Trophoblast cell (in vitro differentiated cells and primary cell): Measurements from ENCODE around the gene LTK.
"Not testable (repeated sequence)": the region's sequence is repeated elsewhere in the genome, so short reads cannot be mapped to it uniquely, and the experiment has no call there.

Experiments used
- DNase-seq, 2 donors: peaks; one replicate each; pipeline ENCODE4 v3.0.0-alpha.2; 2016
- H2AFZ ChIP-seq: 2 replicates; pipeline ENCODE4 v1.6.1; 2013; ENCODE audit warnings: low read length, moderate library complexity, mild to moderate bottlenecking; ENCODE audit not compliant: insufficient read depth, poor library complexity
- H2AK5ac ChIP-seq: 2 replicates; pipeline ENCODE4 v1.6.1; 2013; ENCODE audit warnings: mild to moderate bottlenecking, low read length
- H2BK120ac ChIP-seq: 2 replicates; pipeline ENCODE4 v1.6.1; 2013; ENCODE audit warnings: low read length, mild to moderate bottlenecking, moderate library complexity; ENCODE audit not compliant: insufficient read depth, poor library complexity
- H2BK12ac ChIP-seq: 2 replicates; pipeline ENCODE4 v1.6.1; 2013; ENCODE audit warnings: mild to moderate bottlenecking, low read length, moderate library complexity
- H2BK5ac ChIP-seq: 2 replicates; pipeline ENCODE4 v1.6.1; 2013; ENCODE audit warnings: low read length, low read depth, moderate library complexity, mild to moderate bottlenecking; ENCODE audit not compliant: poor library complexity
- H3K14ac ChIP-seq: 2 replicates; pipeline ENCODE4 v1.6.1; 2013; ENCODE audit warnings: mild to moderate bottlenecking, low read length
- H3K18ac ChIP-seq: 2 replicates; pipeline ENCODE4 v1.6.1; 2013; ENCODE audit warnings: mild to moderate bottlenecking, low read length
- H3K23ac ChIP-seq: 2 replicates; pipeline ENCODE4 v1.6.1; 2013; ENCODE audit warnings: low read length
- H3K27ac ChIP-seq: 2 replicates; pipeline ENCODE4 v1.5.1; 2013; ENCODE audit warnings: low read depth, mild to moderate bottlenecking, inconsistent platforms, low read length, moderate library complexity
- H3K27me3 ChIP-seq: 2 replicates; pipeline ENCODE4 v1.6.1; 2013; ENCODE audit warnings: inconsistent platforms, mild to moderate bottlenecking, low read length, moderate library complexity; ENCODE audit not compliant: insufficient read depth
- H3K36me3 ChIP-seq, 2 experiments: 1 replicate in 1 of 2; 2 replicates in 1 of 2; pipeline ENCODE4 v1.6.1; 2013; ENCODE audit warnings: low read length in 2 of 2, mild to moderate bottlenecking in 2 of 2, moderate library complexity in 1 of 2; ENCODE audit not compliant: insufficient read depth in 2 of 2, control insufficient read depth in 1 of 2
- H3K4ac ChIP-seq: 2 replicates; pipeline ENCODE4 v1.6.1; 2013; ENCODE audit warnings: low read depth, mild to moderate bottlenecking, low read length, moderate library complexity
- H3K4me1 ChIP-seq, 2 experiments: 1 replicate in 1 of 2; 2 replicates in 1 of 2; pipeline ENCODE4 v1.6.1; 2013; ENCODE audit warnings: low read length in 2 of 2, mild to moderate bottlenecking in 2 of 2, moderate library complexity in 1 of 2; ENCODE audit not compliant: insufficient read depth in 2 of 2, control insufficient read depth in 1 of 2
- H3K4me2 ChIP-seq: 2 replicates; pipeline ENCODE4 v1.6.1; 2013; ENCODE audit warnings: inconsistent platforms, mild to moderate bottlenecking, low read length, moderate library complexity
- H3K4me3 ChIP-seq: 2 replicates; pipeline ENCODE4 v1.5.1; 2013; ENCODE audit warnings: mild to moderate bottlenecking, low read depth, low read length, inconsistent platforms
- H3K79me1 ChIP-seq: one replicate; pipeline ENCODE4 v1.6.1; 2013; ENCODE audit warnings: low read length
- H3K79me2 ChIP-seq: 2 replicates; pipeline ENCODE4 v1.6.1; 2013; ENCODE audit warnings: low read length, mild to moderate bottlenecking; ENCODE audit not compliant: control insufficient read depth, insufficient read depth, poor library complexity
- H3K9ac ChIP-seq: 2 replicates; pipeline ENCODE4 v1.6.1; 2013; ENCODE audit warnings: mild to moderate bottlenecking, low read length
- H3K9me3 ChIP-seq: 2 replicates; pipeline ENCODE4 v1.6.1; 2013; ENCODE audit warnings: low read depth, mild to moderate bottlenecking, control low read depth, inconsistent platforms, low read length; ENCODE audit not compliant: insufficient read depth
- H4K12ac ChIP-seq: 2 replicates; pipeline ENCODE4 v1.6.1; 2013; ENCODE audit warnings: low read depth, mild to moderate bottlenecking, low read length, moderate library complexity
- H4K8ac ChIP-seq: 2 replicates; pipeline ENCODE4 v1.6.1; 2013; ENCODE audit warnings: low read depth, mild to moderate bottlenecking, low read length, moderate library complexity
- H4K91ac ChIP-seq: one replicate; pipeline ENCODE4 v1.6.1; 2013; ENCODE audit warnings: low read depth, mild to moderate bottlenecking, low read length, moderate library complexity
- WGBS: extraction: QIAGEN DNeasy Blood & Tissue Kit; methylation state at CpG from one replicate; pipeline ENCODE4 v1.1.7; 2013; ENCODE audit warnings: missing lambda C conversion rate; ENCODE audit not compliant: insufficient read length, insufficient coverage; ENCODE audit errors: extremely low coverage; 5-methylcytosine and 5-hydroxymethylcytosine counted together

The LTK gene

GRCh38 chr15:41473418-41473817 lies 40.2 kb downstream of the LTK start:
- H3K9me3 ChIP-seq, result no peaks in the 10 kb centered on the region
- H3K79me1 ChIP-seq, result no peaks in the 10 kb centered on the region
- no peak overlapping the region for H3K18ac ChIP-seq
- no peak overlapping the region for H3K4me3 ChIP-seq
- H2AK5ac ChIP-seq, result no peak overlapping the region
- WGBS, result no CpG with 5 or more reads among the region's 11 CpGs
- H3K4me1 ChIP-seq, result no peaks in the 10 kb centered on the region
- H4K91ac ChIP-seq, result no peak overlapping the region
- H3K27me3 ChIP-seq, result no peaks in the 10 kb centered on the region
- H2BK120ac ChIP-seq, result no peak overlapping the region
- no peak overlapping the region for H3K4me2 ChIP-seq
- no peak overlapping the region for H4K12ac ChIP-seq
- H3K79me2 ChIP-seq, result no peaks in the 10 kb centered on the region
- H3K27ac ChIP-seq, result no peak overlapping the region
- H2BK5ac ChIP-seq, result no peak overlapping the region
- H3K23ac ChIP-seq, result no peak overlapping the region
- no peak overlapping the region for H4K8ac ChIP-seq
- peaks cover 51 to 64% of the 10 kb centered on the region in 2 experiments for H3K36me3 ChIP-seq
- H3K4ac ChIP-seq, result no peak overlapping the region
- no peak overlapping the region for H3K9ac ChIP-seq
- H2AFZ ChIP-seq, result no peak overlapping the region
- no peak overlapping the region for H2BK12ac ChIP-seq
- DNase-seq, result no peak
- H3K14ac ChIP-seq, result no peak overlapping the region

GRCh38 chr15:41469644-41470043 lies 44.0 kb downstream of the LTK start:
- H3K79me2 ChIP-seq, H2BK120ac ChIP-seq, H3K4me1 ChIP-seq, H2BK12ac ChIP-seq, H2AK5ac ChIP-seq, H3K4ac ChIP-seq, H3K9me3 ChIP-seq, H4K91ac ChIP-seq, H3K14ac ChIP-seq, H2BK5ac ChIP-seq, H3K27ac ChIP-seq, H4K8ac ChIP-seq, H3K23ac ChIP-seq, H4K12ac ChIP-seq, H3K4me2 ChIP-seq, H3K4me3 ChIP-seq, H2AFZ ChIP-seq, H3K9ac ChIP-seq, DNase-seq, H3K79me1 ChIP-seq, H3K27me3 ChIP-seq, H3K18ac ChIP-seq: not testable (repeated sequence)
- WGBS, result no CpG with 5 or more reads among the region's 6 CpGs
- H3K36me3 ChIP-seq, result peaks cover 40 to 51% of the 10 kb centered on the region in 2 experiments

- no CpG with 5 or more reads among the region's 3 CpGs for WGBS
- peak overlapping the region; percentile 17 for H3K23ac ChIP-seq
Observed at GRCh38 chr15:41466711-41467110, 46.9 kb downstream of the LTK start.

GRCh38 chr15:41465822-41466421 lies 47.7 kb downstream of the LTK start:
- H3K4me2 ChIP-seq, result no peak overlapping the region
- no peak overlapping the region for H4K91ac ChIP-seq
- H2AFZ ChIP-seq, result no peak overlapping the region
- WGBS, result no CpG with 5 or more reads among the region's 8 CpGs
- no peaks in the 10 kb centered on the region for H3K4me1 ChIP-seq
- H3K36me3 ChIP-seq, result peaks cover 25 to 31% of the 10 kb centered on the region in 2 experiments
- H2AK5ac ChIP-seq, result no peak overlapping the region
- H4K8ac ChIP-seq, result no peak overlapping the region
- H3K14ac ChIP-seq, result no peak overlapping the region
- H3K79me2 ChIP-seq, result no peaks in the 10 kb centered on the region
- peak in 1 of 2 donors; percentile 62 for DNase-seq
- no peak overlapping the region for H3K27ac ChIP-seq
- H2BK5ac ChIP-seq, result no peak overlapping the region
- H4K12ac ChIP-seq, result no peak overlapping the region
- H2BK120ac ChIP-seq, result no peak overlapping the region
- no peak overlapping the region for H2BK12ac ChIP-seq
- H3K18ac ChIP-seq, result no peak overlapping the region
- H3K23ac ChIP-seq, result no peak overlapping the region
- H3K9ac ChIP-seq, result no peak overlapping the region
- H3K4me3 ChIP-seq, result no peak overlapping the region
- H3K9me3 ChIP-seq, result no peaks in the 10 kb centered on the region
- no peak overlapping the region for H3K4ac ChIP-seq
- no peaks in the 10 kb centered on the region for H3K79me1 ChIP-seq
- no peaks in the 10 kb centered on the region for H3K27me3 ChIP-seq

More at GRCh38 chr15:41466711-41467110, 46.9 kb downstream of the LTK start:
- H4K12ac ChIP-seq, result no peak overlapping the region
- H3K9me3 ChIP-seq, result no peaks in the 10 kb centered on the region
- H4K8ac ChIP-seq, result no peak overlapping the region
- no peak overlapping the region for H3K27ac ChIP-seq
- no peak overlapping the region for H3K4me2 ChIP-seq
- peaks cover 22 to 36% of the 10 kb centered on the region in 2 experiments for H3K36me3 ChIP-seq
- H2BK5ac ChIP-seq, result no peak overlapping the region
- H3K18ac ChIP-seq, result no peak overlapping the region
- H3K79me1 ChIP-seq, result no peaks in the 10 kb centered on the region
- no peaks in the 10 kb centered on the region for H3K4me1 ChIP-seq
- no peak overlapping the region for H2AFZ ChIP-seq
- no peak for DNase-seq
- H2BK12ac ChIP-seq, result no peak overlapping the region
- no peak overlapping the region for H3K4ac ChIP-seq
- no peak overlapping the region for H4K91ac ChIP-seq
- no peak overlapping the region for H3K4me3 ChIP-seq
- no peak overlapping the region for H3K9ac ChIP-seq
- no peak overlapping the region for H2BK120ac ChIP-seq
- H2AK5ac ChIP-seq, result no peak overlapping the region
- H3K14ac ChIP-seq, result no peak overlapping the region
- H3K27me3 ChIP-seq, result no peaks in the 10 kb centered on the region
- no peaks in the 10 kb centered on the region for H3K79me2 ChIP-seq
